NCI-H2196 (cell line): Measurements from ENCODE around the gene ZSCAN5A.
"Not testable (repeated sequence)": the region's sequence is repeated elsewhere in the genome, so short reads cannot be mapped to it uniquely, and the experiment has no call there.

Source experiments
- DNase-seq: peaks from one replicate; lab custom pipeline; 2025; ENCODE audit not compliant: unreplicated experiment; lab: John Stamatoyannopoulos, UW

ZSCAN5A gene

DNA sequence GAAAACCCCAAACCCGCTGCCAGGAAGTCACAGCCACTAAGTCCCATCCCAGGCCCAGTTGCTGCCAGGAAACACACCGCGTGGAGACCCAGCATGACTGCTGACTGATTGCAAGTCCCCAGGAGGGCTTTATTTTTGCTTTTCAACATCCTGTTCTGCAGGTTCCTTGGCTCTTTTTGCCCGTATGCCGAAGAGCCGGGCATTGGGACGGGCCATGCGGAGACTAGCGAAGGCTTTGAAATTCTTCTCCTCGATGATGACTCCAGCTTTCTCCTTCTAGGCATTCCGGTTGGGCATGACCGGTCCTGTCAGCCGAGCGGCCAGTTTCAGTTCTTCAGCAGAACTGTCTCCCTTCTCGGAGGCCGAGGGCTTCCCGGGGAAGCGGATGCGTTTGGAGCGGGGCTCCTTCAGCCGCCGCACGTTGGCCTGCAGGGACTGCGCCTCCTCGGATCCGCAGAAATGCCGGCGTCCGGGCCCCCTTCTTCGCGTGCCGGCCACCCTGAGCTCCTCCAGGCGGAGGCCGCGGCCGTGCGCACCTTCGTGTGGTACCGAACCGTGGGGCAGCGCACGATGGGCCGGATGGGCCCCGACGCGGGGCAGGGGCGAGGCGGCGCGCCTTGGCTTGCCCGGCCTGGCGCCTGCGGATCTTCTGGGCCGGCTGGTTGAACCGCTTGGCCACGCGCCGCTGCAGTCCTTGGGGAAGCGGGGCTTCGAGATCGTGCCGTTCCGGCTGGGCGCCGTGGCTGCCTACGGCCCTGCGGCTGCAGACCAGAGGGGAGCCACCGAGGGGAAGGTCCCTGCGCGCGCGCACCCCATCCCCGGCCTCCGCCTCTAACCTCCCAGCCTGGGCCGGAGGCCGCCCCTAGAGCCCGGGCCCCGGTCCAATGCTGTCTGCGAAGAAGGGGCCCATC lies 97.3 kb downstream of the ZSCAN5A start:
- no peak for DNase-seq

DNA sequence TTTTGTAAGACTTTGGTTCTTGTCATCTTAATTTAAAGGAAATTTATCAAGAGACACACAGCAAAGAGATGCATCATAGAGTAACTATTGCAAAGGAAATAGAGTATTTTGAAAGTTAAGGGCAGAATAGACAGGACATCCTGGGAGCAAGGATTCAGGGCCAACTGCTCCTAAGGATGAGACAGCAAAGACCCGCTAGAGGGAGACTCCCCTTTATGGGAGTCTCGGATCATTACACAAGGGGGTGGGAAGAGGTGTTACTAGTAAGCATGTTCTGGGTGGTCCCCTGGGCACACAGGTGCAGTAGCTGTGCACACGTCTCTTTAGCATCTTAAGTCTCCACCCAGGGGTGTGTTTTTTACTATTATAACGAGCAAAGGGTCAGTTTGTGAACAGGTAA lies 102.9 kb downstream of the ZSCAN5A start:
- no peak for DNase-seq

DNA sequence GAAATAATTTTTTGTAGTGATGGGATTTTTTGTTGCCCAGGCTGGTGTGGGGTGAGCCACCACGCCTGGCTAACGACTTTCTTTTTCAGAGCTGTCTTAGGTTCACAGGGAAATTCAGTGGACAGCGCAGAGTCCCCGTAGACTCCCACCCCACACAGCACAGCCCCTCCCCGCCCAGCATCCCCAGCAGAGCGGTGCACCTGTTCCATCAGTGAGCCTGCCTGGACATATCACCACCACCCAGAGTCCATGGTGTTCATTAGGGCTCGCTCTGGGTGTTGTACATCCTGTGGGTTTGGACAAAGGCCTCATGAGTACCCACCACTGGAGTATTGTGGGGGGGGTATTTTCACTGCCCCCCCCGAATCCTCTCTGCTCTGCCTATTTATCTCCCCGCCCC lies 104.6 kb downstream of the ZSCAN5A start:
- not testable (repeated sequence) for DNase-seq

DNA sequence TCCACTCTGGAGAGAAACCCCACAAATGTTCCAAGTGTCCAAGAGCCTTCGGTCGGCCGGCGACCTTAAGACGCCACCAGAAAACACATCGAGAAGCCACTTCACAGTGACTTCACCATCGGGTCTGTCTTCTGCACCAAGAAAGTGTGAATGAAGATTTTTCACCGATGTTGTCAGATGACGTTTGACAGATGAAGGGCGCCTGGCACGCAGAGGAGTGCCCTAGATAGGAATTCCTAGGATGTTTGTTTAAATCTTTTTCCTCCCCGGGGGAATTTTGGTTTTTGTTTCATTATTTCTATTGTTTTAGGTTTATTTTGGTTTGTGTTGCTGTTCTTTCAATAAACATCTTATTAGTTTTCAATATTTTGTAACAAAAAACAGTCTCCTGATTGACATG lies 105.5 kb downstream of the ZSCAN5A start:
- no peak for DNase-seq

DNA sequence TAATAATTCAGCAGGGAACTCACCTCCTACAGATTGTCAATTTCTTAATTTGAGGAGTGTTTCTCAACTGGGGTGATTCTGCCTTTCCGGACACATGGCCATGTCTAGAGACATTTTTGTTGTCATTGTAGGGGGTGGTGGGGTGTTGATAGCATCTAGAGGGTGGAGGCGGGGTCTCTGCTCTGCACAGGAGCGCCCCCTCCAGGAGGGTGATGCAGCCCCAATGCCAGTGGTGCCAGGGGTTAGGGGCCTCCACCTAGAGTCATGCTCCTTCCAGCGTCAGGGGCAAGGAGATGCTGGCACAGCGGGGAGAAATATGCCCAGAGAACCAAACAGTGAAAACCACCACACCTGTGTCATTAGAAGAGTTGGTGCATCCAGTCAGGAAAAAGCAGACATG lies 107.1 kb downstream of the ZSCAN5A start:
- DNase-seq: not testable (repeated sequence)

DNA sequence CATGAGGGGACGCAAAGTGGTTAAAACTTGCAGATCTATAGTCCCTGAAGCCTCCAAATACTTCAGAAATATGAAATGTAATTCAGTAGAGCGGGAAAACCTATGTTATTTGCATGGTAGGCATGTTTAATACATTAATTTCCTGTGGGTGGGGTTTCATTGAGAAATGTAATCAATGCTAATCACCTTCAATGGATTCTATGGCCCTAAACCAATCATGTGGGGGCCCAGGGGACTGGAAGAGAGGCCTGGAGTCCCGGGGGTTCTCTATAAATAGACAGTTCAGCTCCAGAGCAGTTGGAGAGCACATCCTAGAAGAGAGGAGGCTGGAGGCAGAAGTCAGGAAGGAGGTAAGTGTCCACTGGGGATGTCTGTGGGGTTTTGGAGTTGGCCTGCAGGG lies 112.7 kb downstream of the ZSCAN5A start, which contains the start of gene ZSCAN5C:
TSS of gene ZSCAN5C (plus strand) at position 301 of the 400 bp plus-strand sequence. CDS start 3,641 bp downstream, outside the sequence.
- DNase-seq: no peak

DNA sequence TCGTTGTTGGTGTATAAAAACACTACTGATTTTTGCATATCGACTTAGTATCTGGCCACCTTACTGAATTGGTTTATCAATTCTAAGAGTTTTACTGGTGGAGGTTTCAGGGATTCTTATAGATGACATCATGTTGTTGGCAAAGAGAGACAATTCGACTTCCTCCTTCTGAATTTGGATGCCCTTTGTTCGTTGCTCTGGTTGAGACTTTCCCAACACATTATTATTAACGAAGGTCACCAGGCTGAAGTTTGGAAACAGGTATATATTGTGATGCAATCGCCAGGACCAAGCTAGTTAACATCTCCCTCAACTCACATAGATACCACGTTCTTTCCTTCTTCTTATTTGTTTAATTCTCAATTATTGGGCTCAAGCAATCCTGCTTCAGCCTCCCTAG lies 115.0 kb downstream of the ZSCAN5A start:
- no peak for DNase-seq

DNA sequence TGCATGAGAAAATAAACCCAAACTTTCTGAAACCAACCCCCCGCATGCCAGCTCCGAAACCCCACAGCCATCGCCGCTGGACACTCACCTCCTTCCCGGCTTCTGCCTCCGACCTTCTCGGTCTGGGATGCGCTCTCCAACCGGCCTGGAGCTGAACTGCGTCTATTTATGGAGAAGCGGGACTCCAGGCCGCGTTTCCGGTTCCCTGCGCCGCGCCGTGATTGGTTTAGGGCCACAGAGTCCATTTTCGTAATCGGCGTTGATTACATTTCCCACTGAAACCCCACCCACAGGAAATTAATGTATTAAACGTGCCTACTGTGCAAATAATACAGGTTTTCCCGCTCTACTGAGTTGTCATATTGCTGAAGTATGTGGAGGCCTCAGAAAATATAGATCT lies 117.0 kb downstream of the ZSCAN5A start, which contains the start of gene ZSCAN5B:
TSS of gene ZSCAN5B (minus strand) at position 138 of the 400 bp plus-strand sequence. CDS start 4,731 bp downstream, outside the sequence.
- not testable (repeated sequence) for DNase-seq

DNA sequence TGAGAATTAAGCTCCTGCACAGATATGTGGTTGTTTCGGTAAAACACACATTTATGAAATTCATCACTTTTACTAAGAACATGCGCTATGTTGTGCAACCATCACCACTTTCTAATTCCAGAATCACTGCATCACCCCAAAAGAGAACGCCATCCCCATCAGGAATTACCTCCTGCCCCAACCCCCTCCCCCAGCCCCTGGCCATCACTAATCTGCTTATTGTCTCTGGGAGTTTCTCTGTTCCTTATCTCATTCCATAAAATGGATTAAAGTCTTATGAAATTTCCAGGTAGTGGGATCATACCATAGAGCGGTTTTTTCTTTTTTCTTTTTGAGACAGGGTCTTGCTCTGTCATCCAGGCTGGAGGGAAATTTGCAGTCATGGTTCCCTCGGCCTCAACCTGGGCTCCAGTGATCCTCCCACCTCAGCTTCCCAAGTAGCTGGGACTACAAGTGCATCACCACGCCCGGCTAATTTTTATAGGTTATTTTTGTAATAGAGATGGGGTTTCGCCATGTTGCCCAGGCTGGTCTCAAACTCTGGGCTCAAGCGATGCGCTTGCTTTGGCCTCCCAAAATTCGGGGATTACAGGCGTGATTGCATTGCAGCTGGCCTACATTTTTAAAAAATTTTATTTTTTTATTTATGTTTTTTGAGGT lies 120.5 kb downstream of the ZSCAN5A start:
- no peak for DNase-seq

DNA sequence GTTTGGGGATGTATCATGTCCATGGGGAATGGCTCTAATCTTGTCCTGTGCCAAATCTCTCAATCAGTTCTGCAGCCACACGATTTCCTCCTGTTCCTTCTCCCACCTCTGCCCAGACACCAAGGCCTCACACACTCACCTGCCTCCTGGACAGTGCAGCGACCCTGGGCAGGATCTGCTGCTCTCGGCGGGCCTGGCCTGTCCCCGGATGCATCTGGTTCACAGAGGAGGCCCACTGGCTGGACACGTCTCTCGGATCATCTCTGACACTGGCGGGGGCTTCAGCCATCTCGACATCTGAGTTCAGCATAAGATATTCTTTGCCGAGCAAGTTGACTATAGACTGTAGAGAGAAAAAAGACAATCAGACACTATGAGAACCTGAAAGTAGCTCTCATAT lies 122.9 kb downstream of the ZSCAN5A start:
- DNase-seq: no peak

DNA sequence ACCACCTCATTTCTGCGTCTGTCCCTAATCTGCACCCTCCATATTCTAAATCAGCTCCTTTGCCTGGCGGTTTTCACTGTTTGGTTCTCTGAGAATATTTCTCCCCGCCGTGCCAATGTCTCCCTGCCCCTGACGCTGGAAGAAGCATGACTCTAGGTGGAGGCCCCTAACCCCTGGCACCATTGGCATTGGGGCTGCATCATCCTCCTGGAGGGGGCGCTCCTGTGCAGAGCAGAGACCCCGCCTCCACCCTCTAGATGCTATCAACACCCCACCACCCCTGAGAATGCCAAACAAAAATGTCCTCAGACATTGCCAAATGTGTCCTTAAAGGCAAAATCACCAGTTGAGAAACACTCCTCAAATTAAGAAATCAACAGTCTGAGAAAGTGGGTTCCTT lies 123.5 kb downstream of the ZSCAN5A start:
- DNase-seq: no peak

DNA sequence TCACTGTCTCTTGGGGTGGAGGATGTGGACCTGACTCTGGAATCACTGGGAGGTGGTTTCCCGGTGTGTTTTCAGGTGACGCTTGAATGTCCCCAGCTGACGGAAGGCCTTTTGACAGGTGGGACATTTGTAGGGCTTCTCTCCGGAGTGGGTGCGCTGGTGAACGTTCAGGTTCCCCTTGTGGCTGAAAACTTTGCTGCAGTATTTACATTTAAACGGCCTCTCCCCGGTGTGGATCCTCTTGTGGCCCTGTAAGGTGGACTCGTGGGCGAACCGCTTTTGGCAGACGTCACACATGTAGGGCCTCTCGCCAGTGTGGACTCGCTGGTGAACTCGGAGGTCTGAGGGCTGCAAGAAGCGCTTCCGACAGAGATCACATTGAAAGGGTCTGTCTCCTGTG lies 124.9 kb downstream of the ZSCAN5A start:
- no peak for DNase-seq

DNA sequence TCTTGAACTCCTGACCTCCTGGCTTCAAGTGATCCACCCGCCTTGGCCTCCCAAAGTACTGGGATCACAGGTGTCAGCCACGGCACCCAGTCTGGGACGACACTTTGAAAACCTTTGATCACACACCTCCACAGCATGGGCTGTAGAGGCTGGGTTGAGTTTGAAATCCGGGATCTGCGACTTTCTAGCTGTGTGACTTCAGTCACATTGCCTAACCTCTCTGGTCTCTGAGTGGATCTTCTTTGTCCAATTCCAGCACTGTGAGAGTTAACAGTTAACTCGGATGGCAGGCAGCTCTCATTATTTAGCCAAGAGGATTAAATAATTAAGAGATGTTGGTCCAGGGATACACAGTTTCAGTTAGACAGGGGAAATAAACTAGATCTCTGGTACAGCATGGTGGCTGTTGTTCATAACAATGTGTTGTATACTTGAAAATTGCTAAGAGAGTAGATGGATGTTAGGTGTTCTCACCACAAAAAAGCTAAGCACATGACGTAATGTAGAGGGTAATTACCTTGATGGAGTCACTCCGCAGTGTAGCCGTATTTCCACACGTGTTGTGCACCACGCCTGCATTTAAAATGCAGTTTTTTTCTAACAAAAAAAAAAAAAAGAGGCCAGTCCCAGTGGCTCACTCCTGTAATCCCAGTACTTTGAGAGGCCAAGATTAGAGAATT lies 136.9 kb downstream of the ZSCAN5A start:
- no peak for DNase-seq

DNA sequence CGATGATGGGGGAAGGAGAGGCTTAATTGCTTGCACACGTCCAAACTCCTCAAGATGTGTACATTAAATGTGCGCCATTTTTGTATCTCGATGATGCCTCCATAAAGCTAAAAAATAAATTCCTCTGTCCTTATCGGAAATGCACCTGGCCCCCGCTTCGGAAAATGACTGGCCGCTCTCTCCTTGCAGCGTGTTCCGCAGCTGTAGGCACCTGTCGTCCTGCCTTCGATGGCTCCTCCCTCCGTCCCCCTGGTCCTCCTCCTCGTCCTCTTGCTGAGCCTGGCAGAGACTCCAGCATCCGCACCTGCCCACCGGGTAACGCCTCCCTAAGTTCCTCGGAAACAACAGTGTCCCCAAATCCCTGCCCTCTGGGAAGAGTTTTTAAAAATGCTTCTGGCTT lies 137.8 kb downstream of the ZSCAN5A start:
- no peak for DNase-seq

DNA sequence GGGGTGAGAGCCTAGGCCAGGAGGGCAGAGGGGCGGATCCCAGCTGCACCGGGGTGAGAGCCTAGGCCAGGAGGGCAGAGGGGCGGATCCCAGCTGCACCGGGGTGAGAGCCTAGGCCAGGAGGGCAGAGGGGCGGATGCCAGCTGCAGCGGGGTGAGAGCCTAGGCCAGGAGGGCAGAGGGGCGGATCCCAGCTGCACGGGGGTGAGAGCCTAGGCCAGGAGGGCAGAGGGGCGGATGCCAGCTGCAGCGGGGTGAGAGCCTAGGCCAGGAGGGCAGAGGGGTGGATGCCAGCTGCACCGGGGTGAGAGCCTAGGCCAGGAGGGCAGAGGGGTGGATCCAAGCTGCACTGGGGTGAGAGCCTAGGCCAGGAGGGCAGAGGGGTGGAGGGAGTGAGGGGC lies 138.3 kb downstream of the ZSCAN5A start:
- DNase-seq: not testable (repeated sequence)

DNA sequence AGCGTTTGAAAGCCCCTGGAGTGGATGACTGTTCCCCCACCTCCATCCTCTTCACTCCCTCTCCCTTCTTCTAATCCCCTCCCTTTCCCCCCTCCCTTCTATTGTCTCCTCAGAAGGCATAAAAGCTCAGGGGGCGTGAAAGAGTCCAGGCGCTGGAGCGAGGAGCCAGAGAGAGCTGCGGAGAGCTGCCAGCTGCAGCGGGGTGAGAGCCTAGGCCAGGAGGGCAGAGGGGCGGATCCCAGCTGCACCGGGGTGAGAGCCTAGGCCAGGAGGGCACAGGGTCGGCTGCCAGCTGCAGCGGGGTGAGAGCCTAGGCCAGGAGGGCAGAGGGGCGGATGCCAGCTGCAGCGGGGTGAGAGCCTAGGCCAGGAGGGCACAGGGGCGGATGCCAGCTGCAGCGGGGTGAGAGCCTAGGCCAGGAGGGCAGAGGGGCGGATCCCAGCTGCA lies 138.8 kb downstream of the ZSCAN5A start, which contains the start of gene GALP:
TSS of gene GALP (plus strand) at position 148 of the 447 bp plus-strand sequence. CDS start 1,101 bp downstream, outside the sequence.
- DNase-seq: not testable (repeated sequence)

DNA sequence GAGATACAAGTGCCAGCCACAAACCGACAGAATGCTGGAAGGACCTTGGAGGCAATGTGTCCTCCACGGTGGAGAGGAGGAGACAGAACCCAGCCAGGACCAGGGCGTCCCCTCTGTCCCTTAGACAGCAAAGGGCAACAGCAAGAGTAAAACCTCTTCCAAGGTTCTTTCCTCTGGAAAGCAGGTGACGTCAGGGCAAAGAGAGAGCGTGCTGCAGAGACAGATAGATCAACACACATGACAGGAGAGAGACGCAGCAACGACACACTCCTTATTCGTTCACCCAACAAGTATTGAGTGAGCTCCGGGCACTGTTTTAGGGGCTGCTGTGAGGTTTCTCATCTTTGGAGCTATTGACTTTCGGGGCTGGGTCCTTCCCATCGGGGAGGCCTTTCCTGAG lies 140.1 kb downstream of the ZSCAN5A start:
- no peak for DNase-seq

DNA sequence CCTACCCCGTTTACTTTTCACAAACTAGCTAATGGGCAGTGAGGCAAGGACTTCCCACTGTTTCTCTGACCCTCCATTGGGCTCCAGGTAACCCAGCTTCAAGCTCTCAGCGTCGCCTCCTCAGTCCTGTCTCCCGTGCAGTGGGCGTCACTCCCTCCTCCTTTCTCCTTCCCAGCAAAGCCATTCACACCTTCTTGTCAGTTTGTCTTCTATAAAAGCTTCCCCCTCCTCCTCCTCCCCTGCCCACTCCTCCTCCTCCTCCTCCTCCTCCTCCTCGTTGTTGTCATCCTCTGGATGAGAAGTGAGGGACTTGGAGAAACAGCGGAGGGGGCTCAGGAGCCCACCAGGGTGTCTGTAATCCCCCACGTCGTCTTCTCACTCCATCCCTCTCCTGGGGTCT lies 140.6 kb downstream of the ZSCAN5A start:
- no peak for DNase-seq
